GM12892 (cell line): Measurements from ENCODE around the gene PRKN.

Experiments
- POLR2A ChIP-seq: IDR thresholded peaks from 2 replicates; pipeline ENCODE4 v1.6.1; 2011; ENCODE audit warnings: low read depth, low read length, control low read depth
- TAF1 ChIP-seq: IDR thresholded peaks from 2 replicates; pipeline ENCODE4 v1.6.1; 2011; ENCODE audit warnings: low read depth, mild to moderate bottlenecking, control low read depth, low read length, borderline replicate concordance

- TF ChIP-seq POLR2A (no peak), TAF1 (no peak)
Measured at GRCh38 chr6:161305860-161306259, 1421.7 kb downstream of the PRKN start.
